HG03097 (cell line): ENCODE measurements around the gene CNTNAP5.
"Not testable (repeated sequence)": the region's sequence is repeated elsewhere in the genome, so short reads cannot be mapped to it uniquely, and the experiment has no call there.

Experiments used
- ATAC-seq: cut with Tn5 transposase; IDR thresholded peaks from one replicate; pipeline ENCODE4 v1.9.1; 2021; ENCODE audit not compliant: unreplicated experiment, low FRiP score

Gene CNTNAP5

DNA sequence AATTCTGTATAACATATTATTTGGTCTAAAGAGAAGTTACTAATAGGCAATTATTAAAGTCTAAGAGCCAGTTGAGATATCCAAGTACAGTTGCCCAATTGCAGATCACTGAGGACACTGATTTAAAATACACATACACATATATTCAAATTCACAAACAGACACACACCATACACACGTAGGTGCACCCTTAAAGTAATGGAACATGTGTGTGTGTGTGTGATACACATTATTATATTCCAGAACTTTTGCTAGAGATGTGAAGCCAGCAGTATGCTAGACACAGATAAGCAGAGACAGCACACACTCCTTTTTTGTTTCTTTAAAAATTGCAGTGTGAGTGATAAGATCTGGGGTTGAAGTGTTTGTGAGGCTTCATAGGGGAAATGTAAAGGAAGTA lies 292.5 kb downstream of the CNTNAP5 start:
- ATAC-seq, result no peak

DNA sequence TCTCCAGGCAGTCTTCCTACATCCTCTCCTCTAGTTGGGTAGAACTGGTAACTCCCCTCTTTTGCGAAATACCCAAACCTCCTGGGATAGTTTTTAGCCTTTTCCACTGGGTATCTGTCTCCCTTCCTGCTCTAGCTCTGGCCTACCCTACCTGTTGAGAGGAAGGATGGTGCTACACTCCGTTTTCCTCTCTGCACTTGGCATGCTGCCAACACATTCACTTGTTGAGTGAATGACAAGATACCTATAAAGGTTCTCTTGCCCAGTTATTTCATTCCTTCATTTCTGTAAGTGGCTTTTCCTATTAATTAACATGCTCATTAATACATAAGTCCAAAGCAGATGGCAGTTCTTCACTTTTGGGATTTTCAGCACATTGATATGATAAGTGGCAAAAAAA lies 293.8 kb downstream of the CNTNAP5 start:
- ATAC-seq, result no peak

DNA sequence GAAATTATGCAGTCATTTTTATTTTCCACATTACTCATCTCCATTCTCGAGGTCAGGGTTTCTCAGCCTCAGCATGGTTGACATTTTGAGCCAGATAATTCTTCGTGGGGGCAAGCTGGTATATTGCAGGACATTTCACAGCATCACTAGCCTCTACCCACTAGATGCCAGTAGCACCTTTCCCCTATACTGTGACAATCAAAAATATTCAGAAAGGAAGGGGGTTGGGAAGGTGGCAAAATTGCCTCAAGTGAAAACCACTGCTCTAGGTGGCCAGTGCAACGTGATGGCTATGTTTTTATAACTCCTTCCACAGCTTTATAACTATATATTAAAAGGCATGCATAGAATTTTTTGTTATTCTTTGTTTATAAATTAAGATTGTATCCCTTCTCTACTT lies 294.5 kb downstream of the CNTNAP5 start:
- no peak for ATAC-seq

DNA sequence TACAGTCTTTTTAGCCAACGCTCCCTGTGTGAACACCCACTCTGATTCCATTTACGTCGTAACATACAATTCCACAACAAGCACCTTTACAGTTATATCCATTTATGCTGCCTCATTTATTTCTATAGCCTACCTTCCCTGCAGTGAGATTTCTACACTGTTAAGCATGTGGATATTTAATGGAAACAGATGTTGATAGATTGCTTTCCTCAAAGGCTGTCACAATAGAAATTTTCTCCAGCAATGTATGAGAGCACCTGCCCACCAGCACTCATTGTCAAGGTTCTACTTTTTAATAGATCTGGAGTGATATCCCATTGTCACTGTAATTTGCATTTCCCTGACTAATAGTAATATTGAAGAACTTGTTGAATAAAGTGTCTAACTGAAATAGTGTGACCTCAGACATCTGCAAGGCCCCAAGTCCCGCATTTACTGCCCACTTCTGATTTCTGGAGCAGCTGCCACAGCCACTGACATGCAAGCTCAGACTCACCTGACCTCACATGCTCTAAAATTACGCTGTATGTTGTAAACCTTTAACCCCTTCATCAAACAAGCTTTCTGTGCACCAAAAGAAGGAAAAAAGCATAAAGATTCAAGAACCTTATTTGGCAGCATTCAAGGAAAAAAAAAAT lies 295.1 kb downstream of the CNTNAP5 start:
- no peak for ATAC-seq

DNA sequence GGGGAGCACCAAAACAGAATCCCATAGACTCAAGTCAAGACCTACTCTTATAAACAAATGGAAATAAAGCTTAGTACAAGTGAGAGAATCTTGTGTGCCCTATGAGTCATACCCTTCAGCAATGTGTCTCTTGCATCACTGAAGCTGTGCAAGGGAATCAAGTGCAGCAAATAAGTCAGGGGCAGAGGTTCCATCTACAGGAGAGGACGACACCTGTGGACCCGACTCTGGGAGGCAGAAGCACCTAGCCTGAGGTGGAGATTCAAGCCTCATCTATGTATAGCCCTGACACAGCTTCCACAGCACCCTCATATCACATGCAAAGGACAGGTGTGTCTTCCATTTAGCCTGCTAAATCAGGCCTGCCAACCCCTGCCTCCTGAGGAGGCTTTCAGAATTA lies 298.2 kb downstream of the CNTNAP5 start:
- ATAC-seq, result no peak

DNA sequence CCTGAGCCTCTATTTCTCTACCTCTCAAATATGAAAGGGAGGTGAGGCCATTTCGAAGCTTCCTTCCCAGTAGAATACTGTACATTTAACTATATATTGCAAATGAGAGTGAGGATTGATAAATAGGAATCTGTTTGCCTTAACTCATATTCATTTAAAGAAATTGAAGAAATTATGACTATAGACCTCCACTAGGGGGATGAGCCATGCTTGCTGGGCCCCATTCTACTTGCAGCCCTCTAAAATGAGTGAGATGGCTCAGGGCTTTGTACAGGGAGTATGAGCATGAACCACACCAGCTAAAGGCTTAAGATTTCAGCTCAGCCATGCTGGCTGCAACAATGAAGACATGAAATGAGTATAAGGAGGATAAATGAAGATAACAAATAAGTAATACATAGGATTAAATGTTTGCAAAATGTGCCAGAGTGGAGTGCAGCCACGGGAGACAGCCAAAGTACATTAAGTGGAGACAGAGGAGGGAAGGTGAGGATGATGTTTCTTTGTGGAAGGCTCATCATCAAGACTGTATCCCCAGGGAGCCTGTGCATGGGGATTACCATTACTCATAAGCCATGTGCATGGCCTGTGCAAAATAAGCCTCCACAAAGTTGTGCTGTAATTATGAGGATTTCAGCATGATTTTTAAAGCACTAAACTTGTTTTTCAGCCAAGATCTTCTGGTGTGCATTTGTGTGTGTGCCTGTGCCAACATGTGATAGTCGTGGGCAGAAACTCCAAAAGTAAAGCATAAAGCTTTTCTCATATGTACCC lies 300.8 kb downstream of the CNTNAP5 start:
- no peak for ATAC-seq

DNA sequence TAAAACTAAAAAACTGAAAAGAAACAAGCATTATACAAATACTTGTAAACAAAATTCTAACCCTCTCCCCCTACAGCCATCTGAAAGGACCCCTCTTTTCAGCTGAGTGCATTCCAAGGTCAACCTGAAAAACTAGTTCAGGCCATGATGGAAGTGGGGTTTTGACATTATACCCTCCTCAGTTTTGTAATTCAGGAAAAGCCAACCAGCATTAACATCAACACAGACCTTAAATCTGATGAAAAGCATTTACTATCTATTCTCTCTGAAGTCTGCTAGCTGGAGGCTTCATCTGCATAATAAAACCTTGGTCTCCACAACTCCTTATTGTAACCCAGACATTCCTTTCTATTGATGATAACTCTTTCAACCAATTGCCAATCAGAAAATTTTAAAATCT lies 302.2 kb downstream of the CNTNAP5 start:
- ATAC-seq, result no peak

DNA sequence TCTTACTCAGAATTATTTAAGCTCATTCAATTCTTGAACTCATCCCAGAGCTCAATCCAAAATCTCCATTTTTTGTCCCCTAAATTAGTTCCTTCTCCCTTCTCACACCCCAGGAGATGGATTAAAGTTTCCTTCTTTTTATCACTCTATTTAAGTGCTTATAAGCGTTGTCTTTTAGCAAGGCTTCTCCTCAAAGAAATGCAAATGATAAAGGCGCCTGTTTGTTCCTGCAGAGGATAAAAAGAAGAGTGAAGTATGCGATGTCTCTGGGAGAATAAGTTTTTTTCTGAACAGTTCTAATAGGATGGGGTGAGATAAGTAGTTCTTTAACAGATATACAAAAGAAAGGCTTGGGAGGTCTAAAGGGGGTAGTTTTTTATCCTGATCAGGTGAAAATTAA lies 303.3 kb downstream of the CNTNAP5 start:
- ATAC-seq, result no peak

DNA sequence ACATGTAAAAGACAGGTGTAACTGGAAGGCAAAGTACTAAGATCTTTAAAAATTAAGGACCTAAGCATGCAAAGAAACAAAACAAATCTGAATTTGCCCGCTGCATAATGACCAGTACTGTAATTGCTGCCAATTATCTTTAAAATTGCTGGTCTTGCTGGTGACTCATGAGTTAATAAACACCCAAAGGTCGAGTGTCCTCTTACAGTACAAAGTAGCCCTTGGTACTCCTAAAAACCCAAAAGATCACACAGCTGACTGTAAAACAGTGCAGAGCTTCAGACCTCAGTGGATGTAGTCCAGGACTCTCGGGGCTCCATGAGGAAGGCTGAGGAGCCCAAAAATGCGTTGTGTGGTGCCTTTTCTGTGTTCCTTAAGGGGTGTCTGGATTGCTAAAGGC lies 308.7 kb downstream of the CNTNAP5 start:
- ATAC-seq, result no peak

DNA sequence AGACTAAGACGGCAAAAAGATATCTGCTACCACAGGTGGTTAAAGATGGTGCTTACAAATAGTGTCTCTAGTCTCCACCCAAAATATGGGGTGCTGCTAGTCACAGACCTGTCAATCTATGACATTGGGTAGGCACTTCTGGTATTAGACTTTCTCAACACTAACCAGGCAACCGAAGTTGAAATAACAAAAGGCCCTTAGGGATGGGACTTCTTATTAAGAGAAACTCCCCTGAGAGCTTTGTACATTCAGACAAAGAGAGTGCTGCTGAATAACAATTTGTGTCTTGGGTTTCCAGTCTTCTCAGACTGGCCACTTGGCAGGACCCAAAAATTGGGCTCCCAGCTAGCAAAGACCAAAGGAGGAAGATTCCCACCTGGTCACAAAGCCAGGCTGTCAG lies 310.0 kb downstream of the CNTNAP5 start:
- ATAC-seq, result no peak

DNA sequence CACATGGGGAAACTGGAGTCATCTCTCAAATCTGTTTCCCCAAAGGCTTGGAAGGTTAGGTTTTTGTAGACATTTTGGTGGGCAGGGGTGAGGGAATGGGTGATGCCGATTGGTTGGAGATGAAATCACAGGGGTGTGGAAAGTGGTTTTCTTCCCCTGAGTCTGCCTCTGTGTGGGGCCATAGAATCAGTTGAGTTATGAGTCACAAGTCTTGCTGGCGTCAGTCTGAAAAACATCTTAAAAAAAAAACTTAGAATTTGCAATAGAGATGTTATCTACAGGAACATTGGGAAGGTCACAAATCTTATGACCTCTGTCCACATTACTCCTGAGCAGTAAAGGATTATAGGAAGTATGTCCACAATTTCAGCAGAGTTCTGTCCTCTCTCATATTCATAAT lies 314.6 kb downstream of the CNTNAP5 start:
- no peak for ATAC-seq

DNA sequence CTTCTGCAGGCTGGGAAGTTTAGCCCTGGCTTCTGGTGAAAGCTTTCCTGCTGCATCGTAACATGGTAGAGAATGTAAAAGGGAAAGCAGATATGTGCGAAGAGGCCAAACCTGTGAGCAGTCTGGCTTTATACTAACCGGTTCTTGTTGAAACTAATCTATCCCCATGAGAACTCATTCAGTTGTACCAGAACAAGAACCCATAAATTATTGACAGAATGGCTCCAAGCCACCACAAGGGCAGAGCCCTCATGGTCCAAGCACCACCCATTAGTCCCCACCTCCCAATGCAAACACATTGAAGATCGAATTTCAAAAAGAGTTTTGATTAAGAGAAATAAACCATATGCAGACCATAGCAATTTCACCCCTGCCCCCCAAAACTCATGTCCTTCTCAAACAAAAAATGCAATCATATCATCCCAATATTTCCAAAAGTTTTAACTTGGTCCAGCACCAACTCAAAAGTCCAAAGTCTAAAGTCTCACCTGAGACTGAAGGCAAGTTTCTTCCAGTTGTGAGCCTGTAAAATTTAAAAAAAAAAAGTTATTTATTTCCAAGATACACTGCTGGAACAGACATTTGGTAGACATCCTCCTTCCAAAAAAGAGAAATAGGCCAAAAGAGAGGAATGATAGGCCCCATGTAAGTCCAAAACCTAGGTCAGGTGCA lies 318.9 kb downstream of the CNTNAP5 start:
- ATAC-seq, result no peak

DNA sequence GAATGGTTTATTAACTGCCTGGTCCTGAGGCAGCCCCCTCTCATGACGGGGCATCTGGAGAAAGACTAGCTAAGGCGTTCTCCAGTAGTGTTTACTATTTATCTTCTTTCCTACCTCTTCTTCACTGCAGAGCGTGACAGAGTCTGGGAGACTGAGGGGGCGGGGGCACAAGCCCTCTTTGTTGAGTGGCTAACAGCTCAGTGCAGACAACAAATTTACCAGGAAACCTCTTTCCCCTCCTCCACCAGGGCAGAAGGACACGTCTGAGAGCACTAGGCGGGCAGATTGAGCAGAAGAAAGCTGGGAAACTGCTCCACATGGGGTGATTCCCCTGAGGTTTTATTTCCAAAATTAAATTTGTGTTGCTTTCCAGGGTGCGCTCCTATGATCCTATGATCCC lies 322.1 kb downstream of the CNTNAP5 start:
- no peak for ATAC-seq

DNA sequence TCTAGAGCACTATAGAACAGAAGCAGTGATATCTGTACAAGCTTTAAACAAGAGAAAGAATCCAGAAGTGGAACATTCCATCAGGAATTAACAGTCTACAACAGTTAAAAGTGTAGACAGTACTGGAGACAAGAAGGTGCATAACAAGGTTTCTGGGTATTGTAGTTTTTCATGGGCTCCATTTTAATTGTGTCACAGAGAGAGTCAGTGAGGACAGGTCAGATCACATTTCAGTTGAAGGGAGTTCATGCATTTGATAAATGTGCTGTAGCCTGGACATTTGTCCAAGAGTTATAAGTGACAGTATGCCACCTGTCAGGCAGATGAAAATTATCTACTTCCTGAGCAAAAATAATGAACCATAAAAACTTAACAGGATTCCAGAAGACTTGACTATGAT lies 328.6 kb downstream of the CNTNAP5 start:
- ATAC-seq, result no peak

DNA sequence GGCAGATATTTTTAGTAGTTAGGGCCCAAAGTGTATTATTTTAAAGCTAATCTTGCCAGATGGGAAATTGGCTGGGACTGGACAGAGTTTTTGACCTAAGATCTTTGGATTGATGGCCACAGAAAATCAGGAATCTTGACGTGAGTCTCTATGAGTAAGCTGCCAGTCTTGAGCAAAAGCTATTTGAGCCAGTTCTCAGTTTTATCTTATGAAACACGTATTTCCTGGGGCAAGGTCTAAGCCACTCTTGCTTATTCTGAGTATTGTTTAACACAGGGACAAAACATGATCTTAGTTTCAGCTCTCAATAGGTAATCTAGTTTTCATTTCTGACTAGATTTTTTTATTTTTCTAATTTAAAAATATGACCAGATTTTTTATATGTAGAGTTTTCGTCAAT lies 329.4 kb downstream of the CNTNAP5 start:
- ATAC-seq, result no peak

DNA sequence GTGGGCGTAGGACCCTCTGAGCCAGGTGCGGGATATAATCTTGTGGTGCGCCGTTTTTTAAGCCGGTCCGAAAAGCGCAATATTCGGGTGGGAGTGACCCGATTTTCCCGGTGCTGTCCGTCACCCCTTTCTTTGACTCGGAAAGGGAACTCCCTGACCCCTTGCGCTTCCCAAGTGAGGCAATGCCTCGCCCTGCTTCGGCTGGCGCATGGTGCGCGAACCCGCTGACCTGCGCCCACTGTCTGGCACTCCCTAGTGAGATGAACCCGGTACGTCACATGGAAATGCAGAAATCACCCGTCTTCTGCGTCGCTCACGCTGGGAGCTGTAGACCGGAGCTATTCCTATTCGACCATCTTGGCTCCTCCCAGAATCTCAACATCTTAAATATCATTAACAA lies 336.9 kb downstream of the CNTNAP5 start:
- not testable (repeated sequence) for ATAC-seq

DNA sequence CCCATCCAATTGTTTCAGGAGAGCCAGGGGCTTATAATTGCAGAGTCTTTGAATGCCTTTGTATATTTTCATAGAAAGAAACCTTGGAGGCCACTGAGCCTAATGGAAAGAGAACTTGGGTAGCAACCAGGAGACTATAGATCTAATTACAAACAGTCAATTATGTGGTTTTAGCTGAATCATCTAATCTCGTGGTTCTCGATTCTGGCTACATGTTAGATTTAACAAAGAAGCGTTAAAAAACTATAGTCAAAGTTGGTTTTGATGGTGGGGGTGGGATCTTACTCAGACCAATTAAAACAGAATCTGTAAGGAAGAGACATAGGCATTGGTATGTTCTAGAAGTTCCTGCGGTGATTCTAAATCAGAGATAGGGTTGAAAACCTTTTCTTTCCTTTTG lies 344.1 kb downstream of the CNTNAP5 start:
- no peak for ATAC-seq

DNA sequence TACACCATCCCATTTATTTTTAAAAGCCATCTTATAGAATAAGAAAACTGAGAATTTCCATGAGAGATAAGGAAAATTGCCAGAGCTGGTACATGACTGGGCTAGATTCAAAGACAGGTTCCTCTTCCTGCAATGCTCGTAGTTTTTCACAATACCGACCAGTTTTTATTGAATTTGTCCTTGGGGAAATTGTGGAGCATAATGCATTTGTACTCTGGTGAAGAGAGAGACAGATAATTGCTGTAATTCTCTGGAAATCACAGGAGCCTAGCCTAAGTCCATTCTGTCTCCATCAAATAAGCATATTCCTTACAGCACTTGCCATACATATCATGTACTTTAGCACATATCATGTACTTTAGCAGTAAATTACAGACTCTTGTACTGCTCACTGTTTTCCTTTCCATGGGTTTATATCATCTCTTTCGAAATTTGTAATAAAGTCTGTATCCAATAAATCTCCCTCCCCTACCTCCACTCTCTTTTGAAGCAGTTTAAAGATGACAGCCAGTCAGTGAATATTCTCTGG lies 355.2 kb downstream of the CNTNAP5 start:
- ATAC-seq, result no peak

DNA sequence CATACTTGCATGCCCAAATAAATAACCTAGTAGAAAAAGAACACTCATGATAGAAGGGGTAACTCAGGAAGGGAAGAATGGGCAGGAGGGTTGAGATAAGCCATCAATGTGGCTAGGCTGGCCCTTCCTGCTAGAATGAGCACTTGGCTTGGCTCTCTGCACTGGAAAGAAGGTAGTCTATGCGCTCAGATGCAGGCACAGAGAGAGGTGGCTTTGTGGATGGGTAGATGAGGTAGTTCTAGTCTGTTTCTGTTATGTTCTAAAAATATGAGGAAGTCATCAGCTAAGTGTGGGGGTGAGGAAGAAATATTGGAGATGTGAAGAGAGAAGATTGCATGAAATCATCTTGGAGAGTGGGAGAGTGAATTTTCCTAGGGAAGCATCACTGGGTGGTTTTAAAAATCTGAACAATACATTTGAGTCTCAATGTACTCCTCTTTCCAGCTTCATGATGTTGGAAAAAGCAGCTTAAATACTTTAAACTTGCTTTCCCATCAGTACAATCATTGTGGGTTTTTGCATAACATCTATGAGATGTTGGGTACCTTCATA lies 357.1 kb downstream of the CNTNAP5 start:
- ATAC-seq, result no peak

DNA sequence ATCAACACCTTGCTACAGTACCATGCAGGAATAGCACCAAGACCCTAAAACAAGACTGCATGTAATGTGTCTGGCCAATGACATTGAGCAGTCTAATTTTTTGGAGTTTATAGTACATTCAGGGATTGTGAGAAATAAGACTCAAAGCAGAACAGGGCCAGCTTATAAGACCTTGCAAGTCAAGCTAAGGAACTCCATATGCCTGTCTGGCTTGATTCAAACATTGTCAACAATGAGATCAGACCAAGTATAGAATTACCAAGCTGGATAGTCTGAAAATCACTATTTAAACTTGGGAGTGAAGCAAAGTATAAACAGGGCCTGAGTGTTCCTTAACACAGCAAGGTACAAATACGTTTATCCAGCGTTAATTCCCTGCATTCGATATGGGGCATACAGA lies 370.9 kb downstream of the CNTNAP5 start:
- no peak for ATAC-seq

DNA sequence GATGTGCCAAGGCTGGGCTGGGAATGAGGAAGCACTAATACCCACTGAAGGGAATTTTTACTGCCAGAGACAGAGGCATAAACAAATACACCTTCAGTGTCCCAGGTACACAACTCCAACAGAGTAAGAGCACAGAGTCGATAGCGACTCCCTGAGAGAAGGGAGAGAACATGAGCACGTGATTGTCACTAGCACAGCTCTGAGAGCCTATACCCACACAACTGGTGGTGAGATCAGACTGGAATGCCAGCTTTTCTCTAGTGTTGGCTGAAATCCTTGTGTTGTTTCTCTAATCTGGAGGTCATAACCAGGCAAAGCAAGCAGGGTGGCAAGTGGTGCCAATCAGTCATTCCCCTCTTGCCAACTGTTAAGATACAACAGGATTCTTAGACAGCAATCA lies 377.2 kb downstream of the CNTNAP5 start:
- no peak for ATAC-seq
